Measurements from ENCODE around the gene ITSN2. TPM values are rescaled to one million over a fixed set of nuclear protein-coding genes. Genes with fewer than 3 reads are reported as not detected.

The ITSN2 gene
- total RNA-seq, 1 donor from 2014 or later = 6.4 TPM

DNA sequence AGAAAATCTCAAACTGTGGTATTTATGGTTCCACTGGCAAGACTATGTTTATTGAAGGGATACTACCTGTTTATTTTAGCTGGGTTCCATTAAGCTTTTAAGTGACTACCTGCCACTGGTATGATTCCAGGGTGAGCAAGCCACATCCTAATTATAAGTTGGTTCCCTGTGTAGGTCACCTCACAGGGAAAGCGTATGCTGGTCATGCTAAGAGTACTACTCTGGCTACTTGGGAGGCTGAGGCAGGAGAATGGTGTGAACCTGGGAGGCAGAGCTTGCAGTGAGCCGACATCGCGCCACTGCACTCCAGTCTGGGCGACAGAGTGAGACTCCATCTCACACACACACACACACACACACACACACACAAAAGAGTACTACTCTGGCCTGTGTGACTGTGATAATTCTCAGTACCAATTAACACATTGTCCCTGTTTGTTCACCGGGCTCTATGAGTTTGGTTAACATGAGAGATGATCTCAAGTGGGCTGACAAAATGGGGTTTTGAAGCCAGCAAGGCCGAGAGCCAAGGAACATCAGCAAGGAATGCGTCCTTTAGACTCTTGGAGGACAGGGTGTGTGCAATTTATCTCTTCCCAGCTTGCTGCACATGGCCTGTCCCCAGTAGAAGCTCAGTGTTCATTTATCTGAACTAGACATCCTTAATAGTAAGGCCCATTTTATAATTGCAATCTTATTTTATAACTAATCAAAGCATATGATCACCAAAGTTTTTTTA lies 15.2 kb upstream of the ITSN2 start:
- DNase-seq = no peak
- TF ChIP-seq, protein P1, sequence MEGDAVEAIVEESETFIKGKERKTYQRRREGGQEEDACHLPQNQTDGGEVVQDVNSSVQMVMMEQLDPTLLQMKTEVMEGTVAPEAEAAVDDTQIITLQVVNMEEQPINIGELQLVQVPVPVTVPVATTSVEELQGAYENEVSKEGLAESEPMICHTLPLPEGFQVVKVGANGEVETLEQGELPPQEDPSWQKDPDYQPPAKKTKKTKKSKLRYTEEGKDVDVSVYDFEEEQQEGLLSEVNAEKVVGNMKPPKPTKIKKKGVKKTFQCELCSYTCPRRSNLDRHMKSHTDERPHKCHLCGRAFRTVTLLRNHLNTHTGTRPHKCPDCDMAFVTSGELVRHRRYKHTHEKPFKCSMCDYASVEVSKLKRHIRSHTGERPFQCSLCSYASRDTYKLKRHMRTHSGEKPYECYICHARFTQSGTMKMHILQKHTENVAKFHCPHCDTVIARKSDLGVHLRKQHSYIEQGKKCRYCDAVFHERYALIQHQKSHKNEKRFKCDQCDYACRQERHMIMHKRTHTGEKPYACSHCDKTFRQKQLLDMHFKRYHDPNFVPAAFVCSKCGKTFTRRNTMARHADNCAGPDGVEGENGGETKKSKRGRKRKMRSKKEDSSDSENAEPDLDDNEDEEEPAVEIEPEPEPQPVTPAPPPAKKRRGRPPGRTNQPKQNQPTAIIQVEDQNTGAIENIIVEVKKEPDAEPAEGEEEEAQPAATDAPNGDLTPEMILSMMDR (IDR thresholded peaks at IDR 0.05; ENCODE audit: partially characterized antibody, unreplicated experiment) = no peak
- H3K4me3 Mint-ChIP-seq (ENCODE audit: unreplicated experiment) = no peak overlapping the region
- no peak overlapping the region for H3K27ac Mint-ChIP-seq (ENCODE audit: unreplicated experiment)
- no peaks in the 10 kb centered on the region for H3K4me1 Mint-ChIP-seq (ENCODE audit: low read depth, unreplicated experiment)
- no peaks in the 10 kb centered on the region for H3K36me3 Mint-ChIP-seq (ENCODE audit: unreplicated experiment)
- H3K9me3 Mint-ChIP-seq (ENCODE audit: unreplicated experiment) = no peaks in the 10 kb centered on the region
- no peaks in the 10 kb centered on the region for H3K27me3 Mint-ChIP-seq (ENCODE audit: unreplicated experiment)

GRCh38 chr2:24374301-24374700 lies 14.0 kb upstream of the ITSN2 start:
- Mint-ChIP-seq H3K4me3 (ENCODE audit: unreplicated experiment) (no peak overlapping the region), H3K27me3 (ENCODE audit: unreplicated experiment) (no peaks in the 10 kb centered on the region), H3K9me3 (ENCODE audit: unreplicated experiment) (no peaks in the 10 kb centered on the region), H3K27ac (ENCODE audit: unreplicated experiment) (no peak overlapping the region), H3K36me3 (ENCODE audit: unreplicated experiment) (no peaks in the 10 kb centered on the region), H3K4me1 (ENCODE audit: low read depth, unreplicated experiment) (no peaks in the 10 kb centered on the region)
- TF ChIP-seq, protein P1 (IDR thresholded peaks at IDR 0.05; ENCODE audit: partially characterized antibody, unreplicated experiment) = no peak
- no peak for DNase-seq

DNA sequence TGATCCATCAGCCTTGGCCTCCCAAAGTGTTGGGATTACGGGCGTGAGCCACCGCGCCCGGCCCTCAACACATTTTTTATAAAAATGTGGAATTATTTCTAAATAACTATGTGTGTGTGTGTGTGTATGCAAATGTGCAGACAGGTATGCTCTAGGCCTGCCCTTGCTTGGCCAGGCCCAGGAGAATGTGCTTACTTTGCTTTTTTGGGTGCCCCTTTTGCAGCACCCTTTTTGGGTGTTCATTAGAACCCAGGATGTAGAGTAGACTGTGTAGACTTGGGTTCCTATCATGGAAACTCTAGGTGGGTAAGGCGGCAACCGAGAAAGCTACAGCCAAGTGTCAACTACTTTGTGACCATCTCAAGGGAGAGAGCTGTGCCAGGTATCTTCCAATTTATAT lies 11.7 kb upstream of the ITSN2 start:
- no peaks in the 10 kb centered on the region for H3K36me3 Mint-ChIP-seq (ENCODE audit: unreplicated experiment)
- no peaks in the 10 kb centered on the region for H3K4me1 Mint-ChIP-seq (ENCODE audit: low read depth, unreplicated experiment)
- TF ChIP-seq, protein P1 (IDR thresholded peaks at IDR 0.05; ENCODE audit: partially characterized antibody, unreplicated experiment) = no peak
- no peak for DNase-seq
- no peaks in the 10 kb centered on the region for H3K27me3 Mint-ChIP-seq (ENCODE audit: unreplicated experiment)
- H3K27ac Mint-ChIP-seq (ENCODE audit: unreplicated experiment) = no peak overlapping the region
- no peak overlapping the region for H3K4me3 Mint-ChIP-seq (ENCODE audit: unreplicated experiment)
- H3K9me3 Mint-ChIP-seq (ENCODE audit: unreplicated experiment) = no peaks in the 10 kb centered on the region

DNA sequence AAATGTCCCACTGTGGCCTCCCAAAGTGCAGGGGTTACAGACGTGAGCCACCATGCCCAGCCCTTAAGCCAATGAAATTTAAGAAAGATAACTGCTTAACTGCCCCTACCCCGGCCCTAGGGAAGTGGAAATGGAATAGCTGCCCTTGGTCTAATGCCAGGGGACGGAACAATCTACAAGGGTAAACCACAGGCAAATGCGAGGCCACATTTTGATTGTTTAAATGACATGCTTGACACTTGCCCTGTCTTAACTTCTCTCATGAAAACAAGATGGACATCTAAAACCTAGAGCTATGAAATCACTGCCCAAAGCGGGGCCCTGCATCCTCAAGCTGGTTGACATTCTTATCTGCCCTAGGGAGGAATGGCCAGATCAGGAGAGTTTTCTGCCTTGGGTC lies 5.5 kb upstream of the ITSN2 start:
- H3K9me3 Mint-ChIP-seq (ENCODE audit: unreplicated experiment) = peaks cover 2% of the 10 kb centered on the region
- H3K27ac Mint-ChIP-seq (ENCODE audit: unreplicated experiment) = no peak overlapping the region
- peaks cover 9% of the 10 kb centered on the region for H3K4me1 Mint-ChIP-seq (ENCODE audit: low read depth, unreplicated experiment)
- peaks cover 5% of the 10 kb centered on the region for H3K27me3 Mint-ChIP-seq (ENCODE audit: unreplicated experiment)
- no peak for DNase-seq
- TF ChIP-seq, protein P1 (IDR thresholded peaks at IDR 0.05; ENCODE audit: partially characterized antibody, unreplicated experiment) = no peak
- no peak overlapping the region for H3K4me3 Mint-ChIP-seq (ENCODE audit: unreplicated experiment)
- H3K36me3 Mint-ChIP-seq (ENCODE audit: unreplicated experiment) = no peaks in the 10 kb centered on the region

DNA sequence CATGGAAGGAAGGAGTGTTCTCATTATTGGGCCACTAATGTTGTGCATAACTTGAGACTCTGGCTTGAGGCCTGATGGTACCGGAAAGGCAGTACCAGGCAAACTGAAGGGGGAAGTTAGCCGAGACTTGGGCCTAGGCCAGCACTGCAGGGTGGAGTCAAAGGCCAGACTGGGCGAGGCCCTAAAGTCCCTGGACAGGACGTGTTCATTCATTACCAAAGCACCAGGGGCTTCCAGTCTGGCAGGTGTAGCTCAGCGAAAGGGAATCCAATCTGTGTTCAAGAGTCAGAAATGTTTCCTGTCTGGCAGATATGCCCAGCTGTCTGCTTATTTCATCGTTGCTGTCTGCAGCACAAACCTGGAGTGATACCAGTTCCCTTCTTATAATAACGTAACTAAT lies 4.7 kb upstream of the ITSN2 start:
- no peak overlapping the region for H3K27ac Mint-ChIP-seq (ENCODE audit: unreplicated experiment)
- H3K4me3 Mint-ChIP-seq (ENCODE audit: unreplicated experiment) = no peak overlapping the region
- H3K36me3 Mint-ChIP-seq (ENCODE audit: unreplicated experiment) = no peaks in the 10 kb centered on the region
- DNase-seq = no peak
- TF ChIP-seq, protein P1 (IDR thresholded peaks at IDR 0.05; ENCODE audit: partially characterized antibody, unreplicated experiment) = no peak
- peaks cover 3% of the 10 kb centered on the region for H3K9me3 Mint-ChIP-seq (ENCODE audit: unreplicated experiment)
- H3K4me1 Mint-ChIP-seq (ENCODE audit: low read depth, unreplicated experiment) = peaks cover 9% of the 10 kb centered on the region
- H3K27me3 Mint-ChIP-seq (ENCODE audit: unreplicated experiment) = peaks cover 5% of the 10 kb centered on the region

Measured in glutamatergic neuron (in vitro differentiated cells).